ENCODE measurements around the gene LHFPL2. TPM values are rescaled to one million over a fixed set of nuclear protein-coding genes. Genes with fewer than 3 reads are reported as not detected.
A peak's percentile ranks its signal among the peaks of the same experiment; 100 is the strongest.

LHFPL2 gene
- total RNA-seq, 1 donor from 2014 or later = 5.4 TPM

- intact Hi-C loops (cut with micrococcal nuclease) = no loop called here
- no peak for DNase-seq
- no peak for ATAC-seq
Measured at GRCh38 chr5:78603636-78604175, 44.9 kb downstream of the LHFPL2 start.

GRCh38 chr5:78602400-78602799 is 46.2 kb downstream of the LHFPL2 start:
- no peak for DNase-seq
- intact Hi-C loops (cut with micrococcal nuclease) = no loop called here
- no peak for ATAC-seq

GRCh38 chr5:78601559-78602314 is 46.8 kb downstream of the LHFPL2 start:
- DNase-seq (no peak), ATAC-seq (peak; percentile 39)
- intact Hi-C loops (cut with micrococcal nuclease) = no loop called here

- intact Hi-C loops (cut with micrococcal nuclease) = no loop called here
- peak; percentile 27 for ATAC-seq
- DNase-seq = no peak
Measured at GRCh38 chr5:78600687-78601414, 47.7 kb downstream of the LHFPL2 start.

GRCh38 chr5:78598973-78599372 is 49.6 kb downstream of the LHFPL2 start:
- ATAC-seq (no peak), DNase-seq (no peak)
- intact Hi-C loops (cut with micrococcal nuclease) = no loop called here

GRCh38 chr5:78597974-78598371 is 50.6 kb downstream of the LHFPL2 start:
- intact Hi-C loops (cut with micrococcal nuclease) = no loop called here
- ATAC-seq (no peak), DNase-seq (no peak)

GRCh38 chr5:78597068-78597973 is 51.3 kb downstream of the LHFPL2 start:
- ATAC-seq (peak; percentile 23), DNase-seq (no peak)
- intact Hi-C loops (cut with micrococcal nuclease) = no loop called here

- ATAC-seq (no peak), DNase-seq (no peak)
- intact Hi-C loops (cut with micrococcal nuclease) = no loop called here
Measured at GRCh38 chr5:78595458-78595921, 53.1 kb downstream of the LHFPL2 start.

- ATAC-seq (peak; percentile 87), DNase-seq (no peak)
- intact Hi-C loops (cut with micrococcal nuclease) = no loop called here
Measured at GRCh38 chr5:78594610-78595457, 53.7 kb downstream of the LHFPL2 start.

GRCh38 chr5:78594021-78594420 is 54.6 kb downstream of the LHFPL2 start:
- DNase-seq (no peak), ATAC-seq (no peak)
- intact Hi-C loops (cut with micrococcal nuclease) = no loop called here

- DNase-seq (no peak), ATAC-seq (no peak)
- intact Hi-C loops (cut with micrococcal nuclease) = no loop called here
Measured at GRCh38 chr5:78593465-78593864, 55.1 kb downstream of the LHFPL2 start.

- intact Hi-C loops (cut with micrococcal nuclease) = no loop called here
- peak; percentile 43 for DNase-seq
- peak; percentile 60 for ATAC-seq
Measured at GRCh38 chr5:78592735-78593386, 55.7 kb downstream of the LHFPL2 start.

GRCh38 chr5:78591972-78592700 is 56.4 kb downstream of the LHFPL2 start:
- ATAC-seq (no peak), DNase-seq (no peak)
- intact Hi-C loops (cut with micrococcal nuclease) = no loop called here

GRCh38 chr5:78591138-78591612 is 57.4 kb downstream of the LHFPL2 start:
- DNase-seq (no peak), ATAC-seq (no peak)
- intact Hi-C loops (cut with micrococcal nuclease) = no loop called here

GRCh38 chr5:78589923-78590322 is 58.6 kb downstream of the LHFPL2 start:
- no peak for DNase-seq
- ATAC-seq = no peak
- intact Hi-C loops (cut with micrococcal nuclease) = no loop called here

GRCh38 chr5:78588507-78588906 is 60.1 kb downstream of the LHFPL2 start:
- intact Hi-C loops (cut with micrococcal nuclease) = no loop called here
- no peak for DNase-seq
- ATAC-seq = no peak

GRCh38 chr5:78587775-78588291 is 60.7 kb downstream of the LHFPL2 start:
- peak; percentile 82 for ATAC-seq
- peak; percentile 38 for DNase-seq
- intact Hi-C loops (cut with micrococcal nuclease) = no loop called here

Data from left ventricle myocardium superior (tissue), 1 donor.